Astrocyte (in vitro differentiated cells and primary cell): ENCODE measurements around the gene BHLHE40. TPM values are rescaled to one million over a fixed set of nuclear protein-coding genes. Genes with fewer than 3 reads are reported as not detected.

Experiments
- DNase-seq: peaks from one replicate; pipeline ENCODE4 v3.0.0-alpha.2; 2010; ENCODE audit warnings: low read depth
- FAIRE-seq: peaks from 2 replicates; lab custom pipeline; 2011; peaks lifted over from hg19 to GRCh38; lab: Jason Lieb, UNC
- H2AFZ ChIP-seq: 2 replicates; pipeline ENCODE4 v1.6.0; 2012; ENCODE audit warnings: low read depth, low read length, inconsistent platforms
- H3K27ac ChIP-seq: 2 replicates; pipeline ENCODE4 v1.5.1; 2011; ENCODE audit warnings: low read depth, low read length, inconsistent platforms
- H3K27me3 ChIP-seq: 2 replicates; pipeline ENCODE4 v1.6.0; 2011; ENCODE audit warnings: low read length, inconsistent platforms; ENCODE audit not compliant: insufficient read depth
- H3K36me3 ChIP-seq: 2 replicates; pipeline ENCODE4 v1.5.1; 2011; ENCODE audit warnings: low read length, inconsistent platforms; ENCODE audit not compliant: insufficient read depth
- H3K4me1 ChIP-seq: 2 replicates; pipeline ENCODE4 v1.5.1; 2011; ENCODE audit warnings: low read length, inconsistent platforms; ENCODE audit not compliant: insufficient read depth
- H3K4me2 ChIP-seq: 2 replicates; pipeline ENCODE4 v1.6.0; 2012; ENCODE audit warnings: low read length, inconsistent platforms
- H3K4me3 ChIP-seq: 2 replicates; pipeline ENCODE4 v1.5.1; 2011; ENCODE audit warnings: low read depth, mild to moderate bottlenecking, low read length, inconsistent platforms; ENCODE audit not compliant: insufficient read depth
- H3K79me2 ChIP-seq: 2 replicates; pipeline ENCODE4 v1.6.0; 2012; ENCODE audit warnings: mild to moderate bottlenecking, low read length, inconsistent platforms; ENCODE audit not compliant: insufficient read depth
- H3K9ac ChIP-seq: 2 replicates; pipeline ENCODE4 v1.6.0; 2012; ENCODE audit warnings: mild to moderate bottlenecking, low read length, inconsistent platforms
- H3K9me3 ChIP-seq: 2 replicates; pipeline ENCODE4 v1.5.1; 2012; ENCODE audit warnings: low read depth, mild to moderate bottlenecking, low read length, inconsistent platforms; ENCODE audit not compliant: insufficient read depth
- H4K20me1 ChIP-seq: 2 replicates; pipeline ENCODE4 v1.6.0; 2012; ENCODE audit warnings: low read length, inconsistent platforms; ENCODE audit not compliant: insufficient read depth
- H3K27ac Mint-ChIP-seq: one replicate; pipeline ENCODE4 v1.8.0; 2021; ENCODE audit warnings: mild to moderate bottlenecking, mixed read lengths; ENCODE audit not compliant: unreplicated experiment
- H3K27me3 Mint-ChIP-seq: one replicate; pipeline ENCODE4 v1.8.0; 2021; ENCODE audit warnings: low read depth, mixed read lengths; ENCODE audit not compliant: unreplicated experiment
- H3K36me3 Mint-ChIP-seq: one replicate; pipeline ENCODE4 v1.8.0; 2021; ENCODE audit warnings: low read depth, mixed read lengths; ENCODE audit not compliant: unreplicated experiment
- H3K4me1 Mint-ChIP-seq: one replicate; pipeline ENCODE4 v1.8.0; 2021; ENCODE audit warnings: low read depth, mixed read lengths; ENCODE audit not compliant: unreplicated experiment
- H3K4me3 Mint-ChIP-seq: one replicate; pipeline ENCODE4 v1.8.0; 2021; ENCODE audit warnings: mild to moderate bottlenecking, moderate library complexity, mixed read lengths; ENCODE audit not compliant: unreplicated experiment
- H3K9me3 Mint-ChIP-seq: one replicate; pipeline ENCODE4 v1.8.0; 2021; ENCODE audit warnings: mild to moderate bottlenecking, mixed read lengths; ENCODE audit not compliant: unreplicated experiment
- EZH2 ChIP-seq: IDR thresholded peaks from 2 replicates; pipeline ENCODE4 v1.6.1; 2012; ENCODE audit warnings: mild to moderate bottlenecking, low read length, inconsistent platforms; ENCODE audit not compliant: insufficient read depth
- total RNA-seq: library from RNA; stranded (reverse); gene quantifications from 2 replicates; pipeline ENCODE4 v1.2.1, GENCODE V29; 2021
- TF ChIP-seq, protein P1 (sequence below): IDR thresholded peaks from 2 replicates; pipeline ENCODE4 v1.5.1; 2011; ENCODE audit warnings: low read depth, mild to moderate bottlenecking, inconsistent platforms, low read length, moderate library complexity; ENCODE audit not compliant: insufficient read depth

Gene BHLHE40
- total RNA-seq, 1 donor from 2014 or later = 156 TPM

DNA sequence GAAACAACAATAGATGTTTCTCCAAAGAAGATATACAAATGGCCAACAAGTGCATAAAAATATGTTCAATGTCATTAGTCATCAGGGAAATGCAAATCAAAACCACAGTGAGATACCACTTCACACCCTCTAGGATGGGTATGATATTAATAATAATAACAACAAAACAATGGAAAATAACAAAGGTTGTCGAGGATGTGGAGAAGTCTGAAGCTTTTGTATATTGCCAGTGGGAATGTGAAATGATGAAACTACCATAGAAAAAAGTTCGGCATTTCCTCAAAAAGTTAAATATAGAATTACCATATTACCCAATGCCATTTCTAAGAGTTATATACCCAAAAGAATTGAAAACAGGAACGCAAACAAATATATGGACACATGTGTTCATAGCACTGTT is 10.8 kb downstream of the BHLHE40 start:
- Mint-ChIP-seq H3K27ac (no peak overlapping the region), H3K27me3 (no peaks in the 10 kb centered on the region), H3K4me3 (no peak overlapping the region), H3K9me3 (no peaks in the 10 kb centered on the region), H3K36me3 (no peaks in the 10 kb centered on the region), H3K4me1 (peaks cover 36% of the 10 kb centered on the region)
- FAIRE-seq (no peak), DNase-seq (no peak)
- H2AFZ ChIP-seq = no peak overlapping the region
- H3K36me3 ChIP-seq = no peaks in the 10 kb centered on the region
- no peaks in the 10 kb centered on the region for H4K20me1 ChIP-seq
- TF ChIP-seq EZH2 = no peak
- TF ChIP-seq, protein P1, sequence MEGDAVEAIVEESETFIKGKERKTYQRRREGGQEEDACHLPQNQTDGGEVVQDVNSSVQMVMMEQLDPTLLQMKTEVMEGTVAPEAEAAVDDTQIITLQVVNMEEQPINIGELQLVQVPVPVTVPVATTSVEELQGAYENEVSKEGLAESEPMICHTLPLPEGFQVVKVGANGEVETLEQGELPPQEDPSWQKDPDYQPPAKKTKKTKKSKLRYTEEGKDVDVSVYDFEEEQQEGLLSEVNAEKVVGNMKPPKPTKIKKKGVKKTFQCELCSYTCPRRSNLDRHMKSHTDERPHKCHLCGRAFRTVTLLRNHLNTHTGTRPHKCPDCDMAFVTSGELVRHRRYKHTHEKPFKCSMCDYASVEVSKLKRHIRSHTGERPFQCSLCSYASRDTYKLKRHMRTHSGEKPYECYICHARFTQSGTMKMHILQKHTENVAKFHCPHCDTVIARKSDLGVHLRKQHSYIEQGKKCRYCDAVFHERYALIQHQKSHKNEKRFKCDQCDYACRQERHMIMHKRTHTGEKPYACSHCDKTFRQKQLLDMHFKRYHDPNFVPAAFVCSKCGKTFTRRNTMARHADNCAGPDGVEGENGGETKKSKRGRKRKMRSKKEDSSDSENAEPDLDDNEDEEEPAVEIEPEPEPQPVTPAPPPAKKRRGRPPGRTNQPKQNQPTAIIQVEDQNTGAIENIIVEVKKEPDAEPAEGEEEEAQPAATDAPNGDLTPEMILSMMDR = no peak
- no peak overlapping the region for H3K4me3 ChIP-seq
- no peak overlapping the region for H3K4me2 ChIP-seq
- no peaks in the 10 kb centered on the region for H3K27me3 ChIP-seq
- no peaks in the 10 kb centered on the region for H3K79me2 ChIP-seq
- no peak overlapping the region for H3K27ac ChIP-seq
- peaks cover 34% of the 10 kb centered on the region for H3K4me1 ChIP-seq
- H3K9ac ChIP-seq = no peak overlapping the region
- H3K9me3 ChIP-seq = no peaks in the 10 kb centered on the region

DNA sequence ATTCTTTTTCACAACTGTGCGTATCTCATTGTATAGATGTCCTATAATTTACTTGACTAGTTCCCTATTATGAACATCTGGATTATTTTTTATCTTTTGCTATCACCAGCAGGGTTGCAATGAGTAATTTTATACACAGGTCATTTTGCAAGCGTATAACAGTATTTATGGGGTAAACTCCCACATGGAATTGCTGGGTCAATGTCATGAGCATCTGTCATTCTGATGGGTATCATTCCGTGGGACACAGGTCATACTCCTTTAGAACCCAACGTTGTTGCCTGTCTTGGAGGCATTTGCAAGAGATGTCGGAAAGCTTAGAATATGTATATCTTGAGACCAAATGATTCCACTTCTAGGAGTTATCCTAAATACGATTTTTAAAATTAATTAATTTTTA is 12.9 kb downstream of the BHLHE40 start:
- no peak overlapping the region for H3K4me2 ChIP-seq
- peaks cover 36% of the 10 kb centered on the region for H3K4me1 Mint-ChIP-seq
- no peak overlapping the region for H3K4me3 Mint-ChIP-seq
- no peaks in the 10 kb centered on the region for H4K20me1 ChIP-seq
- TF ChIP-seq EZH2 = no peak
- TF ChIP-seq, protein P1 = no peak
- no peaks in the 10 kb centered on the region for H3K9me3 Mint-ChIP-seq
- H3K4me1 ChIP-seq = peaks cover 24% of the 10 kb centered on the region
- DNase-seq (no peak), FAIRE-seq (no peak)
- no peaks in the 10 kb centered on the region for H3K9me3 ChIP-seq
- no peak overlapping the region for H3K27ac Mint-ChIP-seq
- no peak overlapping the region for H2AFZ ChIP-seq
- no peaks in the 10 kb centered on the region for H3K79me2 ChIP-seq
- H3K36me3 Mint-ChIP-seq = no peaks in the 10 kb centered on the region
- H3K4me3 ChIP-seq = no peak overlapping the region
- H3K27ac ChIP-seq = no peak overlapping the region
- H3K36me3 ChIP-seq = no peaks in the 10 kb centered on the region
- no peaks in the 10 kb centered on the region for H3K27me3 ChIP-seq
- H3K27me3 Mint-ChIP-seq = no peaks in the 10 kb centered on the region
- no peak overlapping the region for H3K9ac ChIP-seq

DNA sequence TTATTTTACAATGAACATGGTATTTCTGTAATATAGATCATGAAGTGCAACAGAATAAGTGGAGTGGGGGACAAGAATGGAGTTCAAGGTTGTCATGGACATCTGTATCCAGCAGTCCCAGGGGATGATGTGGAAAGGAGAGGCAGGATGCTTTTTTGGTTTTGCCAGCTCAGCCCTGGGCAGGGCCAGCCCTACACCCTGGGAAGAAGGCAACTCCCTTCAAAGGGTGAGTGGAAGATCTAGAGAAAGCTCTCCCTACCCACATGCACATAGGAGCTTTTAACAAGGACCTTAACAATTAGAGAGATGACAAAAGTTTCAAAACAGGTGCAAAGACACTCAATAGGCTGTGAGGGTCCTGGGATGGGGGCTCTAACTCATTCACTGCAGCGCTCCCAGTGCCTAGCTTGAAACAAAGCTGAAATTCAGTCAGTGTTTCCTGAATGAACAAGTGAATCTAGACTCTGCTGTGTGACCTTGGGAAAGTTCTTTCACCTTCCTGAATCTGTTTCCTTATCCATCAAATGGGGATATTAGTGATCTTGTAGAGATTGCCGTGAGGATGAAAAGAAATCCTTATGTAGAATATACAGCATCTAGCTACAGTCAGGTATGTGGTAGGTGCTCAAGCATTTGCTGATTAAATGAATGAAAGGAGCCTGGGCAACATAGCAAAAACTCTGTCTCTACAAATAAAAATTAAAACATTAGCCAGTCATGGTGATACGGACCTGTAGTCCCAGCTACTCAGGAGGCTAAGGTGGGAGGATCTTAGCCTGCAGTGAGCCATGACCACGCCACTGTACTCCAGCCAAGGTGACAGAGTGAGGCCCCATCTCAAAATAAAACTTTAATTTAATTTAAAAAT is 14.3 kb downstream of the BHLHE40 start:
- no peaks in the 10 kb centered on the region for H3K36me3 ChIP-seq
- H3K4me3 ChIP-seq = no peak overlapping the region
- Mint-ChIP-seq H3K27ac (peak overlapping the region; percentile 66), H3K9me3 (no peaks in the 10 kb centered on the region), H3K4me3 (no peak overlapping the region), H3K4me1 (peaks cover 34% of the 10 kb centered on the region), H3K36me3 (no peaks in the 10 kb centered on the region), H3K27me3 (no peaks in the 10 kb centered on the region)
- FAIRE-seq (no peak), DNase-seq (no peak)
- H3K9me3 ChIP-seq = no peaks in the 10 kb centered on the region
- TF ChIP-seq, protein P1 = no peak
- no peak for TF ChIP-seq EZH2
- H3K4me2 ChIP-seq = no peak overlapping the region
- H3K27me3 ChIP-seq = no peaks in the 10 kb centered on the region
- H3K27ac ChIP-seq = peak overlapping the region; percentile 100
- no peaks in the 10 kb centered on the region for H3K79me2 ChIP-seq
- H3K9ac ChIP-seq = peak overlapping the region; percentile 33
- H2AFZ ChIP-seq = no peak overlapping the region
- peaks cover 22% of the 10 kb centered on the region for H3K4me1 ChIP-seq
- no peaks in the 10 kb centered on the region for H4K20me1 ChIP-seq
